Measurements from ENCODE around the gene NRAP.
A peak's percentile ranks its signal among the peaks of the same experiment; 100 is the strongest.

NRAP gene

DNA sequence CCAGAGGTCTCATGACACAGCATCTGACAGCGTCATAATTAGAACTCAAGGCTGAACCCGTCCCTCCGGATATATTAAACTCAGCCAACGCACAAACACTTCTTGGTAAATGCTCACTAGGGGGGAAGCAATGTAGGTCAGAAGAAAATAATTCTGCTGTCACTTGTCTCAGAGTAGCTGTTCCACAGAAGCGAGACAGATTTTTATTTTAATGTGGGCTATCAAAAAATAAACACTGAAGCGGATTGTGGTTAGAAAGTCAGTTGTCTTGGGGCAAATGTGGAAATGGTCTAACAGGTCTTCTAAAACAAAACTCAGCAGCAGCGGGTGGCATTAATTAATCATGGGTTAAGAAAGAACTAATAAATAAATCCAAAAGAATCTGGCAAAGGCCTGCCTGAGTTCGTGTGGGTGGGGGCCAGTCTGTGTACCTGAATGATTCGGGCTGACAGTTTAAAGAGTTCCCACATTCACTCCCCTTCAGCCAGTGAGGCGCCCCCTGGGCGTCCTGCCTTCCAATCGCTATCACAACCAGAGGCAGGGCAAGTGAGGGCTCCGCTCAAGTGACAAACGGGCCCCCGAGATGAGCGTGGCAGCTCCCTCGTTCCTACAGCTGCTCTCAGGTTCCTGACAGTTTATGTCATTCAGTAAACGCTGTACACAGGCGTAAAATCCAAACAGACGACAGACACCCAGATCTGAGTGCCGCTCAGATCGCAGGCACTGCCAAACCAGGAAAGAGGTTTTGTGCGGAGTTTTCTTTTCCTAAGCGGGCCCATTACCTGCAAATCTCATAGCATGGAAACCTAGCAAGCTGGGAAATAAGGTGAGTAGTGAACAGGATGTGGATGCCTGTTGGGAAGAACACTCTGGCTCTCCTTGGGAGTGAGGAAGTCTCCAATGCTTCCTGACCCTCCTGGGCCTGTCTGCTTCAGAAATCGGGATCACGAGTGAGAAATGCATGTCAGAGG, 52.9 kb downstream of the NRAP start (continued):
- TF ChIP-seq ZBTB17 (tag by site-specific recombination; IDR thresholded peaks at IDR 0.05) (peak; percentile 16; the same call in 1 of the 2 replicates), ZNF19 (tag by site-specific recombination; IDR thresholded peaks at IDR 0.05; ENCODE audit: low read depth) (no peak), GLIS1 (tag by site-specific recombination; IDR thresholded peaks at IDR 0.05) (no peak), ZNF398 (tag by site-specific recombination; IDR thresholded peaks at IDR 0.05) (no peak), ZNF248 (tag by site-specific recombination; IDR thresholded peaks at IDR 0.05) (no peak), KLF9 (tag by site-specific recombination; IDR thresholded peaks at IDR 0.05; ENCODE audit: low read depth) (no peak), TRIM28 (IDR thresholded peaks at IDR 0.05; ENCODE audit: borderline replicate concordance, low read length) (0 out of 2 replicates have a peak, but pooled peaks have one; percentile 27), ZNF510 (tag by site-specific recombination; IDR thresholded peaks at IDR 0.05; ENCODE audit: insufficient replicate concordance) (no peak)
- TF ChIP-seq, protein P1, sequence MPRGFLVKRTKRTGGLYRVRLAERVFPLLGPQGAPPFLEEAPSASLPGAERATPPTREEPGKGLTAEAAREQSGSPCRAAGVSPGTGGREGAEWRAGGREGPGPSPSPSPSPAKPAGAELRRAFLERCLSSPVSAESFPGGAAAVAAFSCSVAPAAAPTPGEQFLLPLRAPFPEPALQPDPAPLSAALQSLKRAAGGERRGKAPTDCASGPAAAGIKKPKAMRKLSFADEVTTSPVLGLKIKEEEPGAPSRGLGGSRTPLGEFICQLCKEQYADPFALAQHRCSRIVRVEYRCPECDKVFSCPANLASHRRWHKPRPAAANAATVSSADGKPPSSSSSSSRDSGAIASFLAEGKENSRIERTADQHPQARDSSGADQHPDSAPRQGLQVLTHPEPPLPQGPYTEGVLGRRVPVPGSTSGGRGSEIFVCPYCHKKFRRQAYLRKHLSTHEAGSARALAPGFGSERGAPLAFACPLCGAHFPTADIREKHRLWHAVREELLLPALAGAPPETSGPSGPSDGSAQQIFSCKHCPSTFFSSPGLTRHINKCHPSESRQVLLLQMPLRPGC (tag by site-specific recombination; IDR thresholded peaks at IDR 0.05) = no peak

DNA sequence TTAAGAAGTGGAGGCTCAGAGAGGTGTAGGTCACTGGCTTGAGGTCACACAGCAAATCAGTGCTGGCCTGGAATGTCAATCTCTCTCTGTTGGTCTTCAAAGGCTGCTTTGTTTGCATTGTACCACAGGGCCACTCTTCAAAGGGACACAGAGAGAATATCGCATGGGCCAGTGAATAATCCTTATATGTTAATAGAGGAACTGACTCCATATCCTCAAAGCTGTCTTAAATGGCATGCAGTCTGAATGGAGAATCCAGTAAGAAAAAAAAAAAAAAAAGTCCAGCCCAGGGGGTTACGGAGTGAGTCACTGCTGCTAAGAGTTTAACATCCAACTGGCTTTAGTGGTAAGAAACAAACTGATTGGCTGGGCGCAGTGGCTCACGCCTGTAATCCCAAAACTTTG, 54.1 kb downstream of the NRAP start:
- POLR2A ChIA-PET = no interaction called here
- CTCF ChIA-PET = no interaction called here

More for the DNA sequence above, 54.1 kb downstream of the NRAP start:
- H3K36me3 ChIP-seq (ENCODE audit: control insufficient read depth in 2 of 2, insufficient read depth in 1 of 2, low read length in 2 of 2) = no peaks in the 10 kb centered on the region
- TF ChIP-seq GLIS1 (tag by site-specific recombination; IDR thresholded peaks at IDR 0.05) (peak; percentile 52; the same call in 1 of the 2 replicates), ZNF10 (tag by site-specific recombination; IDR thresholded peaks at IDR 0.05) (no peak), ZNF132 (tag by site-specific recombination; IDR thresholded peaks at IDR 0.05; ENCODE audit: borderline replicate concordance) (no peak), ZNF660 (tag by site-specific recombination; IDR thresholded peaks at IDR 0.05) (no peak), ZNF600 (tag by site-specific recombination; IDR thresholded peaks at IDR 0.05) (0 out of 2 replicates have a peak, but pooled peaks have one; percentile 19), ZNF530 (tag by site-specific recombination; IDR thresholded peaks at IDR 0.05; ENCODE audit: low read depth) (no peak), ZNF510 (tag by site-specific recombination; IDR thresholded peaks at IDR 0.05; ENCODE audit: insufficient replicate concordance) (no peak)
- TF ChIP-seq, protein P2, sequence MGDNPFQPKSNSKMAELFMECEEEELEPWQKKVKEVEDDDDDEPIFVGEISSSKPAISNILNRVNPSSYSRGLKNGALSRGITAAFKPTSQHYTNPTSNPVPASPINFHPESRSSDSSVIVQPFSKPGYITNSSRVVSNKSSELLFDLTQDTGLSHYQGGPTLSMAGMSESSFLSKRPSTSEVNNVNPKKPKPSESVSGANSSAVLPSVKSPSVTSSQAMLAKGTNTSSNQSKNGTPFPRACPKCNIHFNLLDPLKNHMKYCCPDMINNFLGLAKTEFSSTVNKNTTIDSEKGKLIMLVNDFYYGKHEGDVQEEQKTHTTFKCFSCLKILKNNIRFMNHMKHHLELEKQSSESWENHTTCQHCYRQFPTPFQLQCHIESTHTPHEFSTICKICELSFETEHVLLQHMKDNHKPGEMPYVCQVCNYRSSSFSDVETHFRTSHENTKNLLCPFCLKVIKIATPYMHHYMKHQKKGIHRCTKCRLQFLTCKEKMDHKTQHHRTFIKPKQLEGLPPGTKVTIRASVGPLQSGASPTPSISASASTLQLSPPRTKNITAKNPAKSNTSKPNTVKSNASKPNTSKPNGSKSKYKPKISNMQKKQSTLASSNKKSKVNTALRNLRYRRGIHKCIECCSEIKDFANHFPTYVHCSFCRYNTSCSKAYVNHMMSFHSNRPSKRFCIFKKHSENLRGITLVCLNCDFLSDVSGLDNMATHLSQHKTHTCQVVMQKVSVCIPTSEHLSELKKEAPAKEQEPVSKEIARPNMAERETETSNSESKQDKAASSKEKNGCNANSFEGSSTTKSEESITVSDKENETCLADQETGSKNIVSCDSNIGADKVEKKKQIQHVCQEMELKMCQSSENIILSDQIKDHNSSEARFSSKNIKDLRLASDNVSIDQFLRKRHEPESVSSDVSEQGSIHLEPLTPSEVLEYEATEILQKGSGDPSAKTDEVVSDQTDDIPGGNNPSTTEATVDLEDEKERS (tag by site-specific recombination; IDR thresholded peaks at IDR 0.05) = no peak
- TF ChIP-seq, protein P3, sequence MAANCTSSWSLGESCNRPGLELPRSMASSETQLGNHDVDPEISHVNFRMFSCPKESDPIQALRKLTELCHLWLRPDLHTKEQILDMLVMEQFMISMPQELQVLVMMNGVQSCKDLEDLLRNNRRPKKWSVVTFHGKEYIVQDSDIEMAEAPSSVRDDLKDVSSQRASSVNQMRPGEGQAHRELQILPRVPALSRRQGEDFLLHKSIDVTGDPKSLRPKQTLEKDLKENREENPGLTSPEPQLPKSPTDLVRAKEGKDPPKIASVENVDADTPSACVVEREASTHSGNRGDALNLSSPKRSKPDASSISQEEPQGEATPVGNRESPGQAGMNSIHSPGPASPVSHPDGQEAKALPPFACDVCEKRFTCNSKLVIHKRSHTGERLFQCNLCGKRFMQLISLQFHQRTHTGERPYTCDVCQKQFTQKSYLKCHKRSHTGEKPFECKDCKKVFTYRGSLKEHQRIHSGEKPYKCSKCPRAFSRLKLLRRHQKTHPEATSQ (tag by site-specific recombination; IDR thresholded peaks at IDR 0.05) = no peak
- no peaks in the 10 kb centered on the region for H3K9me3 ChIP-seq (ENCODE audit: control insufficient read depth, insufficient read depth, low read depth, low read length)
- H3K4me1 ChIP-seq (ENCODE audit: control insufficient read depth, insufficient read depth, low read length) = peaks cover 9% of the 10 kb centered on the region
- H3K4me3 ChIP-seq (ENCODE audit: low read depth, low read length) = no peak overlapping the region
- no peak overlapping the region for H3K27ac ChIP-seq (ENCODE audit: extremely low read depth, low read depth, low read length)

Data from HEK293 (cell line).